ENCODE results near the gene HNMT.
A peak's percentile ranks its signal among the peaks of the same experiment; 100 is the strongest.
"Not testable (repeated sequence)": the region's sequence is repeated elsewhere in the genome, so short reads cannot be mapped to it uniquely, and the experiment has no call there.

HNMT gene

DNA sequence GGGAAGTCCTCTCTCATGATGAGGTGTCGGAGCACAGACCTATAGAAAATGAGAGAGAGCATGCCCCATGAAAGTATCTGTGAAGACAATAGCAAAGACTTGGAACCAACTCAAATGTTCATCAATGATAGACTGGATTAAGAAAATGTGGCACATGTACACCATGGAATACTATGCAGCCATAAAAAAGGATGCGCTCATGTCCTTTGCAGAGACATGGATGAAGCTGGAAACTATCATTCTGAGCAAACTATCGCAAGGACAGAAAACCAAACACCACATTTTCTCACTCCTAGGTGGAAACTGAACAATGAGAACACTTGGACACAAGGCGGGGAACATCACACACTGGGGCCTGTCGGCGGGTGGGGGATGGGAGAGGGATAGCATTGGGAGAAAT, 79.3 kb downstream of the HNMT start:
- DNase-seq (ENCODE audit: low spot score): not testable (repeated sequence)

- DNase-seq (ENCODE audit: low spot score): no peak
Measured at GRCh38 chr2:138058427-138058826, 94.2 kb downstream of the HNMT start.

- no peak for DNase-seq (ENCODE audit: low spot score)
Measured at GRCh38 chr2:138059487-138060300, 95.4 kb downstream of the HNMT start.

DNA sequence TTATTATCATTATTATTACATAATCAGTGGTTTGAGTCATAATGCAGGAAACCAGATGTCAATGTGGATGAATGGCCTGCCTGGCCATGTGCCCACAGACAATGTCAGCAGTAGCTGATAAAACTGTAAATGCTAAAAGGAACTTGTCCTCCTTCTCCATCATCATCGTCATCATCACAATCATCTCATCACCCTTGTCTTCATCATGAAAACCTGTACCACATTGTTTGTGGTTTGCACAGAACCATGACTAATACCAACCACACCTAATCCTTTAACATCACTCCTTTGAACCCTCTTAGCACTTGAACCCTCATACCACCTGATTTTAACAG, 96.0 kb downstream of the HNMT start:
- peak; percentile 50 for DNase-seq (ENCODE audit: low spot score)

DNA sequence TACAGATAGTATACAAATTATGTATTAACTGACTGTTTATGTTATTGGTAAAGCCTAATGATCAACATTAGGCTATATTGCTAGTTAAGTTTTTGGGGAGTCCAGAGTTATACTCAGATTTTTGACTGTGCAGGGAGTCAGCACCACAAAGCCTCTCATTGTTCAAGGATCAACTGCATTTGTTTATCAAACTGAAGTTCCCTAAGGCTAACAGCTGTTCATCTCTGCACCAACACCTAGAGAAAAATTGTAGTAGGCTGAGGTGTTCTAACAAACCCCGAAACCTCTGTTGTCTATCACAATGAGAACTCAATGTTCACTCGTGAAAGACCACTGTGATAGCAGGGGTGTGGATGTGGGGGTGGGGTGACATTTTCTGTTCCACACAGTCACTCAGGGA, 97.7 kb downstream of the HNMT start:
- no peak for DNase-seq (ENCODE audit: low spot score)

GRCh38 chr2:138063181-138063580, 98.9 kb downstream of the HNMT start:
- no peak for DNase-seq (ENCODE audit: low spot score)
